VCaP (cell line): Measurements from ENCODE around the gene DGKQ.
"Not testable (repeated sequence)": the region's sequence is repeated elsewhere in the genome, so short reads cannot be mapped to it uniquely, and the experiment has no call there.

Source experiments
- H3K27ac ChIP-seq: fragments of 450-650 bp; 2 replicates; pipeline ENCODE4 v1.5.1; 2017
- TF ChIP-seq, protein P1 (sequence below): fragments of 450-650 bp; conservative IDR thresholded peaks from 2 replicates; pipeline ENCODE4 v1.5.1; 2017; ENCODE audit warnings: mild to moderate bottlenecking, moderate library complexity

DGKQ gene

DNA sequence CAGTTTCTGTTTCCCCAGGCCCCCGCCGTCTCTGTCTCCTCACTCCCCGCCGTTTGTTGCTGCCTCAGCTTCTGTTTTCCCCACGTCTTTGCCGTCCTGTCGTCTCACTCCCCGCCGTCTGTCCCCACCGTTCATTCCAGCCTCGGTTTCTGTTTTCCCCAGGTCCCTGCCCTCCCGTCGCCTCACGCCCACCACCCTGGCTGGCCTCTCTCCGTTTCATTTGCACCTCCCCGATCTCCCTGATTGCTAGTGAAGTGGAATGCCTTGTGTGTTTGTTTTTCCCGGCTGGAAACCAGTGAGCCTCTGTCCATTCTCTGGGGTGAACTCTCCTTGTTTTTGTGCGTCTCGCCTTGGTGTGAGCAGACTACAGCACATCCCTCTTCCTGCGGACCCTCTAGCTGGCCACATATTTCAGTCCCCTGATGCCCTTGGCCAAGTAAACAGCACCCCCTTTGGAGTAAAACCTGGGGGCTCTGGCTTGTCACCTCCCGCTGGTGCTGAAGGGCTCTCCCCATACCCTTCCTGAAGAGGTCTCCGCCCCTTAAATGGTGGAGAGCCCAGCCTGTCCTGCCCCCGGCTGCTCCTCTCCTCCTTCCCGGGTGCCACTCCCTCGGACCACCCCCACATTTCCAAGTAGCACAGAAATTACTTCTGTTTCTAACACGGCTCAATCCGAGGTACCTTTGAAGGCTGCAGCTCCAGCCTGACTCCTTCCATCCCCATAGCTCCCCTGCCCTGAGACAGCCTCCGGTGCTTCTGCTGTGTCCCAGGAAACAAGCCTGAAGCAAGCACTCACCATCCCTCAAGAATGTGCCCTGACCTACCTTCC is 27.9 kb downstream of the DGKQ start:
- TF ChIP-seq, protein P1, sequence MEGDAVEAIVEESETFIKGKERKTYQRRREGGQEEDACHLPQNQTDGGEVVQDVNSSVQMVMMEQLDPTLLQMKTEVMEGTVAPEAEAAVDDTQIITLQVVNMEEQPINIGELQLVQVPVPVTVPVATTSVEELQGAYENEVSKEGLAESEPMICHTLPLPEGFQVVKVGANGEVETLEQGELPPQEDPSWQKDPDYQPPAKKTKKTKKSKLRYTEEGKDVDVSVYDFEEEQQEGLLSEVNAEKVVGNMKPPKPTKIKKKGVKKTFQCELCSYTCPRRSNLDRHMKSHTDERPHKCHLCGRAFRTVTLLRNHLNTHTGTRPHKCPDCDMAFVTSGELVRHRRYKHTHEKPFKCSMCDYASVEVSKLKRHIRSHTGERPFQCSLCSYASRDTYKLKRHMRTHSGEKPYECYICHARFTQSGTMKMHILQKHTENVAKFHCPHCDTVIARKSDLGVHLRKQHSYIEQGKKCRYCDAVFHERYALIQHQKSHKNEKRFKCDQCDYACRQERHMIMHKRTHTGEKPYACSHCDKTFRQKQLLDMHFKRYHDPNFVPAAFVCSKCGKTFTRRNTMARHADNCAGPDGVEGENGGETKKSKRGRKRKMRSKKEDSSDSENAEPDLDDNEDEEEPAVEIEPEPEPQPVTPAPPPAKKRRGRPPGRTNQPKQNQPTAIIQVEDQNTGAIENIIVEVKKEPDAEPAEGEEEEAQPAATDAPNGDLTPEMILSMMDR: no peak
- H3K27ac ChIP-seq: no peak overlapping the region

DNA sequence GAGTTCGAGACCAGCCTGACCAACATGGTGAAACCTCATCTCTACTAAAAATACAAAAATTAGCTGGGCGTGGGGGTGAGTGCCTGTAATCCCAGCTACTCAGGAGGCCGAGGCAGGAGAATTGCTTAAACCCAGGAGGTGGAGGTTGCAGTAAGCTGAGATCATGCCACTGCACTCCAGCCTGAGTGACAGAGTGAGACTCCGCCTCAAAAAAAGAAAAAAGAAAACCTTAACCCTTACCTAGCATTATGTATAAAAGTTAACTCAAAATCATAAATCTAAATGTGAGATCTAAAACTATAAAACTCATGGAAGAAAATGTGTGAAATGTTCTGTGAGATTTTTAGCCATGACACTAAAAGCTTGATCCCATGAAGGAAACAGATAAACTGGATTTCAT is 33.9 kb downstream of the DGKQ start:
- H3K27ac ChIP-seq: not testable (repeated sequence)

DNA sequence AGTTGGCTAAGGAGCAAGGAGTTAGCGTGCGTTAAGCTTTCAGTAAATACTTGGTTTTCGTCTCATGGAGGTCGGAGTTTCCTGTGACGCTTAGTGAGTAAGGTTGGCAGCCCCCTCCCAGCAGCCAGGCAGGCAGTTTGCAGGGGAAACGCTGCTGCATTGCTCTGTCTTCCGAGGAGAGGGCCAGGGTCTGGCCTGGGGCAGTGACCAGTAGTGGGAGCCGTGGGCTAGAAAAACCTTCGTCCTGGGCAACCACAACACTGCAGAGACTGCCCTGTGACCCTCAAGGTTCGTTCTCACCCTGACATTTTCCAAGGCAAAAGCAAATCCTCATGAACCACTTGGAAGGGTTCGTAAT is 40.7 kb downstream of the DGKQ start:
- TF ChIP-seq, protein P1: peak; percentile 21; the same call in 1 of the 2 replicates
- peak overlapping the region; percentile 85 for H3K27ac ChIP-seq

DNA sequence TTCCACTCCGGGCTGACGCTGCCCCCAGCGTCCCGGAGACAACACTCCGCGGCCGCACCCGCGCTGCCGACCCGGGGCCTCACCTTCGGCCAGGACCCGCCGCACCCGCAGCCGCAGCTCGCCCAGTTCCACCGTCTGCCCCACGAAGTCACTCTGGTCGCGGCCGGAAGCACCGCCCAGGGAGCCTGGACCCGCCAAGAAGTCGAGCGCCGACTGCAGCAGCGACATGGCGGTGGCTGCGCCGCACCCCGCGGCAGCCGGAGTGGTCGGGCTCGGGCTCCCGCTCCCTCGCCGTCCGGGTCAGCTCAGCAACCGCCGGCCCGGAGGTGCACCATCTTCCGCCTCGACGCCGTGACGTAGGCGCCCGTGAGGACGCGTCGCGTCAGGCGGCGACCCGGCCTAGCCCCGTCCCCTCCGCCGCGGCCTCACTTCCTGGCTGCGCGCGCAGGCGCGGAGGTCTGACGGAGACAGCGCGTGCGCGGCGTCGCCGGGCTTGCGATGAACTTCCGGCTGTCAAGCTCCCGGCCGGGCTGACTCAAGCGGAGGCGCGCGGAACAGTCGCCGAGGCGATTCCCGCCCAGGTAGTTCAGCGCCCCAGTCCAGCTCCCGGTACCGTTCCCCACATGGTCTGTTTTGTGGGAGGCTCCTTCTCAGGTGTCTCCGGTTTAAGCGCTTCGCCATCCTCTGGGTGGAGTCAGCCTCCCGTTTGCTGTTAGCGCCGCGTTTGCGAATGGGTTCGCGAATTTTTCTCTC is 41.2 kb downstream of the DGKQ start, which contains the start of the genes GAK and TMEM175:
Gene GAK (minus strand): TSS at position 357 of the 753 bp plus-strand sequence. CDS start 129 bp downstream, at position 228.
Gene TMEM175 (plus strand): TSS at position 501 of the 753 bp plus-strand sequence. CDS start 15,280 bp downstream, outside the sequence.
- peak within 1 kb of the TSS; percentile 85 for H3K27ac ChIP-seq
- TF ChIP-seq, protein P1: no peak

DNA sequence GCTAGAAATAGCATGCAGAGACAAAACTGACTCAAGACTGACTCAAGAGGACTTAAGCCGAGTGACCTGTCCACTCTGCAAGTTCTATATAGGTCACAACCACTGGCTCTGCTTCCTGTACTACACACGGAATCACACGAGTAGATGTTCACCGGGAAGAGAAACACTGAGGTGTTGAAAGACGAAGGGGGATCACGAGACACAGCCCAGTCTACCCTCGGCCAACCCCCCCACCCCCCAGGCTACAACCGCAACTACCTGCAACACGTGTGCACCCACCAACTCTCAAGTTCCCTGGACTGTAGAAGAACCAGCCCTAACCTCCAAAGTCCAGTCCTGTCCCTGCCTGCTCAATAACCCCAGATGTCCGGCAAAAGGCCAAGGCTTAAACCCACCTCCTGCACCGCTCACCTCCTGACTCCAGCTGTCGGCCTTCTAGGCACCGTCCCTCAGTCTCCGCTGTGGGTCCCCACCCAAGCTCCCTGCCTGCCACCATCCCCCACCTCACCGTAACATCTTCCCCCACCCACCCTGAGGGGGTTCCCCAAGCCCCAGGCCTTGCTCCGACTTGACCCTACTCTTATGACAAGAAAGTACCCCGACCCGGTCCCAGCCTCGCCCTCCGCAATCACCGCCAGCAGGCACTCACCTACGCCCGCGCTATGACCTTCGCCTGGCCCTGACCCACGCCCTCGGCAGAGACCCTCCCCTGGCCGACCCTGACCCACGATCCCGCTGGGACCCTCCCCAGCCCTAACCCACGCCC is 42.0 kb downstream of the DGKQ start:
- H3K27ac ChIP-seq: peak overlapping the region; percentile 85
- TF ChIP-seq, protein P1: no peak

DNA sequence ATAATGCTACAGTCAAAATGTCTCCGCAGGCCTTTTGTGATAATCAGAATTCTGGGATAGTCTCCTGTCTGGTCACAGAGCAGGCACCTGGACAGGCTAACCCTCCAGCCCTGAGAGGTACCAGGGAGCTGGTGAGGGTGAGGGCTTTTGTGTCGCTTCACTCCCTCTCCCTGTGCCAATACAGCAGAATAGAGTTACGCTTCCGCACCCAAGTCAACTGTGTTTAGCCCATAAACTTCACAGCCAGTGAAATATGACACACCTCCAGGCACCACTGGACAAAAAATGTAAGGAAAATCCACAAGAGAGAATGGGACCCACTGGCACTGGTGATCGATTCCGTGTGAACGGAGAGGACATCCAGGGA is 42.6 kb downstream of the DGKQ start:
- TF ChIP-seq, protein P1: no peak
- peak overlapping the region; percentile 85 for H3K27ac ChIP-seq

DNA sequence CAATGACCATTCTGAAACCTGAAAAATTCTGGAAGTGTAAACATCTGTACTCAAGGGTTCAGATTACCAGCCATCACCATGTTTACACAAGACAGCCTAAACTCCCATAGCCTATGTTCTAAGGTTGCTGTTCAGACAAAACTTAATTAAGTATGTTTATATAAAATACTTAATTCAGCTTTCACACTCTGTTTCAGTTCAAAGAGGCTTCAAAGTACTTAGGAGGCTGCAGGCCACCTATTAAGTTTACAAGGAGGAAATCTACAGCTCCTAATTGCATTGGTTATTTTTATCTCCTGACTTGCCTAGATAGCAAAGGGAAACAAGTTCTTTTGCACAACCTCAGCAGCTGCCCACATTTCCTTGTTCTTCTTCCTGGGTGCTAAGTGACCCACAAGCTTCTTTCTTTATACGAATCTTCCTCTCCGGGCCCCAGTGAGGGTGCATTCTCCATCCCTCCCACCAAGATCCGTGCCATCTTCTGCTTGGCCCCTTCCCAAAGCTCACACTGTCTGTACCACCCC is 43.3 kb downstream of the DGKQ start:
- TF ChIP-seq, protein P1: no peak
- peak overlapping the region; percentile 39 for H3K27ac ChIP-seq
